IPS-NIHi11 (cell line): ENCODE results near the gene RNF180.
"Not testable (repeated sequence)": the region's sequence is repeated elsewhere in the genome, so short reads cannot be mapped to it uniquely, and the experiment has no call there.

Experiments used
- DNase-seq: peaks from one replicate; pipeline ENCODE4 v3.0.0; 2012; ENCODE audit warnings: mixed read lengths, low spot score

Gene RNF180

DNA sequence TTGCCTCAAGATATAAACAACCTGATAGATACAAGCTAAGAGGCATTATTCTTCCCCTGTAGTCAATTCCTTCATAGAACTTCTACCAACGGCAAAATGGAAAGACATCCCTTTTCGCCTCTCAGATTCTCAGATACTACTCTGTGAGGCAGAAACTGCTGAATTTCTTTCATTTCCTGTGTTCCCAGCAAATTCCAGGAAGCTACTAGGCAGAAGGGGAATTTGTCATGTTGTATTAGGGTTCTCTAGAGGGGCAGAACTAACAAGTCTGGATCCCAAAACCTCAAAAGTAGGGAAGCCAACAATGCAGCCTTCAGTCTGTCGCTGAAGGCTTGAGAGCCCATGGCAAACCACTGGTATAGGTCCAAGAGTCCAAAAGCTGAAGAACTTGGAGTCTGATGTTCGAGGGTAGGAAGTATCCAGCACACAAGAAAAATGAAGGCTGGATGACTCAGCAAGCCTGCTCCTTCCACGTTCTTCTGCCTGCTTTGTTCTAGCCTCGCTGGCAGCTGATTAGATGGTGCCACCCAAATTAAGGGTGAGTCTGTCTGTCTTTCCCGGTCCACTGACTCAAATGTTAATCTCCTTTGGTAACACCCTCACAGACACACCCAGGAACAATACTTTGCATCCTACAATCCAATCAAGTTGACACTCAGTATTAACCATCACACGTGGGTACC lies 15.2 kb downstream of the RNF180 start:
- no peak for DNase-seq

DNA sequence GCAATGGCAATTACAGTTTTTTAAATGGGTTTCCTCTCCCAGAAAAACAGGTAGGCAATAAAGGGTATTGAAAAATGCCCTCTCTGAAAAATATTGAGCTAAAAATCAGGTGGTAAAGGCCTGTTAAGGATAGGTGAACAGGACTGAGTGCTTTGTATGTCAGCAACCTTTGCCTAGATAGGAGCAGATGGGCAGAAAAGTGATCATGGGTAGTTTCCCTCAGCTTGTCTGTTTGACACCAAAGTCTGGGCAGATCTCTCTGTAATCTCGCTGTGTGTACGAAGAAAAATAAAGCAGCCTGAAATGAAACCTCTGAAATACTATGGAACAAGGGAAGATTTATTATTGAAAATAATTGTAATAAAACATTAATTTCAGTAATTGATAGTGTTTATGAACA lies 15.8 kb downstream of the RNF180 start:
- no peak for DNase-seq

DNA sequence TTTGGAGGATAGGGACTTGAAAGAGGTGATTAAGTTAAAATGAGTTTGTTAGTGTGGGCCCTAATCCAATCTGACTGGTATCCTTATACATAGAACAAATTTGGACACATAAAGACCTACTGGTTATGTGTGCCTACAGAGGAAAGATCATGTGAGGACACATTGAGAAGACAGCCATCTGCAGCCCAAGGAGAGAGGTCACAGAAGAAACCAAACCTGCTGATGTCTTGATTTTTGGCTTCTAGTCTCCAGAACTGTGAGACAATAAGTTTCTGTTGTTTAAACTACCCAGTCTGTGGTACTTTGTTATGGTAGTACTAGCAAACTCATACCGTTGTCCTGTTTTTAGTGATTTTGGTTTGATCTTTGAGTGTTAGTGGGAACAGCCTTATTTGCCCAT lies 18.3 kb downstream of the RNF180 start:
- DNase-seq: no peak

GRCh38 chr5:64184832-64185231 lies 19.2 kb downstream of the RNF180 start:
- DNase-seq: no peak

GRCh38 chr5:64188776-64189175 lies 23.1 kb downstream of the RNF180 start:
- no peak for DNase-seq

DNA sequence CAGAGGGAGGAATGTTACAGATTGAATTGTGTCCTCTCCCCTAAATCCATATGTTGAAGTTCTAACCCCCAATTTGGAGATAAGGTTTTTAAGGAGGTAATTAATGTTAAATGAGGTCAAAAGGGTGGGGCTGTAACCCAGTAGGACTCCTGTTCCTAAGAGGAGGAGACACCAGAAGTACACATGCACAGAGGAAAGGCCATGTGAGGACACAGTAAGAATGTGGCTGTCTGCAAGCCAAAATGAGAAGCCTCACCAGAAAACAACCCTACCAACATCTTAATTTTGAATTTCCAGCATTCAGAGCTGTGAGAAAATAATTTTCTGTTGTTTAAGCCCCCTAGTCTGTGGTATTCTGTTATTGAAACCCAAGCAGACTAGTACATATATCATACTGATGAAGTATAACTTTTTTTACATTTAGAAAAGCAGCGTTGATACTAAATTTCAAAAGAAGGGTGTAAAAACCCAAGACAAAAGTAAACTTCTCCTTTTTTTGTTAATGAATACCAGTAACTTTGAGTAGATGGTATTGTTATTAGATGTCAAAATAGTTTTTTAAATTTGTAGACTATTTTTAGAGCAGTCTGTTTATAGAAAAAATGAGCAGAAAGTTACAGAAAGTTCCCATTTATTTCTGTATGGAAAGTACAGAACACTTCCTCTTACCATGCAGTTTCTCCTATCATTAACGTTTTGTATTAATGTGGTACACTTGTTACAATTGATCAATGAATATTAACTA lies 25.1 kb downstream of the RNF180 start:
- no peak for DNase-seq

GRCh38 chr5:64195981-64196380 lies 30.3 kb downstream of the RNF180 start:
- DNase-seq: no peak

DNA sequence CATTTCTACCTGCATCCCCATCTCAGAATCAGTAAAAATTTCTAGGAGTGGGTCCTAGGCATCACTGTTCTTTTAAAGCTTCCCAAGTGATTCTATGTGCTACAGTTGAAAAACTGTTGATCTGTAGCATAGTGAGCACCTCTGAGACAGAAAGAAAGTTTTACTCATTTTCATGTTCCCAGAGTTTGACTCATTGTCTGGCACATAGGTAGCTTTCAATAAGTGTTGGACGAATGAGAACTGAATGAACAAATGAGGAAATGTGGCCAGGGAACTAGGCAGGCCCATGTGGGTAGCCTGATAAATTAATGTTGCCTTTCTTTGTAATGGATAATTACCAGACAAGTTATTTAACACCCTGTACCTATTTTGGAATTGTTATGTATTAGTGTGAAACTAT lies 33.8 kb downstream of the RNF180 start:
- DNase-seq: no peak

- DNase-seq: no peak
Measured at GRCh38 chr5:64201996-64202395, 36.4 kb downstream of the RNF180 start.

- no peak for DNase-seq
Measured at GRCh38 chr5:64206653-64207052, 41.0 kb downstream of the RNF180 start.

DNA sequence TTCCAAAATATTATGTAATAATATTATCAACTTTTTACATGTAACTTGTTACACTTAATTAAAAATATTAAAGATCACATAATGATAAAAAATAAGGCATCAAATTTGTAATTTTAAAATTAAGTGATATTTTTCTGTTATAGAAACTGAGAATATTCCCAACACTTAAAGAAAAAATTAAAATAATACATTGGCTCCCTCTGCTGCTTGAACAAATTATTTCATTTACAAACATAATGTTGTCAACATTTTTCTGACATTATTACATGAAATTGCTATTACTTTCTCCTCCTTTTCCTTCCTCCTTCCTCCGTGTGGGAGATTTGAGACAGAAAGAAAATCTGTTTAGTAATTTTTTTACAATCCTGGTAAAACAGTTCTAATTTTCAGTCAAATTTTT lies 42.3 kb downstream of the RNF180 start:
- DNase-seq: no peak

DNA sequence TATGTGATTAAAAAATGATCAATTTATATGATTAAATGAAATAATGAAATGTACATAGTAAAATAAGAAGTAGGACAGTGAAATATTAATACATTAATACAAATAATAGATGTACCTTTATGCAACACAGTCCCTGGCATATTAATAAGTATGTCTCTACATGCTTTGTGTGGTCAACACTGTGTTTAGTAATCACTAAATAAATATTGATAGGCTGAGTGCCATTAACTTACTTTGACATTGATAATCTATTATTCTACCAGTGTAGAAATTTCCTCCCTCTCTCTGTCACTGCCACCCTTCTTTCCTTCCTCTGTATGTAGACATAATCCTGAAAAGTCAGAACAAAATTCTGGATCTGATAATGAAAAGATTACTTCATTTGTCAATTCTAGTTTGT lies 43.7 kb downstream of the RNF180 start:
- DNase-seq: no peak

GRCh38 chr5:64210866-64211265 lies 45.2 kb downstream of the RNF180 start:
- no peak for DNase-seq

DNA sequence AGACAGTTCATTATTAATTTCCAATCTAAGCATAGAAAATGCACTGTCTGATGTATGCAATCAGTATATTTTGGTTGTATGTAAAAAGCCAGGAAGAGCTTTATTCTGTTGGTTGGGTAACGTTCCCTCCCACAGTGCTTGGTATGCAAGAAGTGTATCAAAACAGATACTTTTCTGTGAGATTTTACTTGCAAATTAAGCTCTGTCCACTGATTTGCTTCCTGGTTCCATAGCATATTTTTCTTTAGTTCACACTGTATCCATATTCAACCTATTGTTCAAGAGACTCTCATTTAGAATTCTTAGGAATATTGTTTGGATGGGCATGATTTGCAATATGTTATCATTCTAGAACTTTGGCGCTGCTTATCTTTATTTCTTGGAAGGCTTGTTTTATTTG lies 47.4 kb downstream of the RNF180 start:
- DNase-seq: no peak

- DNase-seq: no peak
Measured at GRCh38 chr5:64213531-64213930, 47.9 kb downstream of the RNF180 start.

DNA sequence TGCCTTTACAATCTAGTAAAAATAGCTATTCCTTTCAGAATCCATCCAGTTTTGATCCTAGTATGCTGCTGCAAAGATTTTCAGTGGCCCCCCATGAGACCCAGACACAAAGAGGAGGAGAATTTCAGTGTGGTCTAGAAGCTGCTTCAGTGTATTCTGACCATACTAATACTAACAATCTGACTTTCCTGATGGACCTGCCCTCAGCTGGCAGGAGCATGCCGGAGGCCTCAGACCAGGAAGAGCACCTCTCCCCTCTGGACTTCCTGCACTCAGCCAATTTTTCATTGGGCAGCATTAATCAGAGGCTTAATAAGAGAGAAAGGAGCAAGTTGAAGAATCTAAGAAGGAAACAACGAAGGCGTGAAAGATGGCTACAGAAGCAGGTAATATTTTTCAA lies 48.5 kb downstream of the RNF180 start:
- DNase-seq: no peak

GRCh38 chr5:64221911-64222310 lies 56.3 kb downstream of the RNF180 start:
- no peak for DNase-seq

DNA sequence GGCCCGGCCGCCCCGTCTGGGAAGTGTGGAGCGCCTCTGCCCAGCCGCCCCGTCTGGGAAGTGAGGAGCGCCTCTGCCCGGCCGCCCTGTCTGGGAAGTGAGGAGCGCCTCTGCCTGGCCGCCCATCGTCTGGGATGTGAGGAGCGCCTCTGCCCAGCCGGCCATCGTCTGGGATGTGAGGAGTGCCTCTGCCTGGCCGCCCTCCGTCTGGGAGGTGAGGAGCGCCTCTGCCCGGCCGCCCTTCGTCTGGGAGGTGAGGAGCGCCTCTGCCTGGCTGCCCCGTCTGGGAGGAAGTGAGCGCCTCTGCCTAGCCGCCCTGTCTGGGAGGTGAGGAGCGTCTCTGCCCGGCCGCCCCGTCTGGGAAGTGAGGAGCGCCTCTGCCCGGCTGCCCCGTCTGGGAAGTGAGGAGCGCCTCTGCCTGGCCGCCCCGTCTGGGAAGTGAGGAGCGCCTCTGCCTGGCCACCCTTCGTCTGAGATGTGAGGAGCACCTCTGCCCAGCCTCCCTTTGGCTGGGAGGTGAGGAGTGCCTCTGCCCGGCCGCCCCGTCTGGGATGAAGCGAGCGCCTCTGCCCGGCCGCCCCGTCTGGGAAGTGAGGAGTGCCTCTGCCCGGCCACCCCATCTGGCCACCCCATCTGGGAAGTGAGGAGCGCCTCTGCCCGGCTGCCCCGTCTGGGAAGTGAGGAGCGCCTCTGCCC lies 59.8 kb downstream of the RNF180 start:
- DNase-seq: not testable (repeated sequence)

GRCh38 chr5:64227131-64227537 lies 61.5 kb downstream of the RNF180 start:
- not testable (repeated sequence) for DNase-seq

DNA sequence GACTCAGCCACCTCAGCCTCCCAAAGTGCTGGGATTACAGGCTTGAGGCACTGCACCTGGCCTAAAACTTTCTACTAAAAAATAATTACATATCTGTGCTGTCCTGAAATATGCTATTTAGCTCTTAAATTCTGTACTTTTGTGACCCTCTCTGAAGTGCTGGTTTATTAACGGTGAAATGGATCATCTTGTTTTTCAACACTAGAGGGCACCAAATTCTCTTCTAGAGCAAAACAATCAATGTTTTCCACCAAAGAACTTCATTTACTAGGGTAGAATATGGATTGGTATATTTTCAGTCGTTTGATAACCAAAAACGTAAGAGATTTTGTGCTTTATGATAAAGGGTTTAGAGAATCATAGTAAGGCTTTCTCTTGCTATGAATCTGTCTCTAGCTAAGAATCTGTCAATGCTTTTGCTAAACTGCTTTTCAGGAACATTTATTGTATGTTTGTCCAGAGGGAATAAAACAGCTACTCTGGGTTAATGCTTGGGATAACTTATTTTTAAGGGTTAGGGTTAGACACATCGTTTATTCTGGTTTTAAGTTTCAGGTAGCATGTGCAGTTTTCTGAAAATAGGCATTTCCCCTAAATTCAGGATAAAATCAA lies 63.6 kb downstream of the RNF180 start:
- DNase-seq: peak; percentile 50

- DNase-seq: no peak
Measured at GRCh38 chr5:64260756-64261155, 95.1 kb downstream of the RNF180 start.

DNA sequence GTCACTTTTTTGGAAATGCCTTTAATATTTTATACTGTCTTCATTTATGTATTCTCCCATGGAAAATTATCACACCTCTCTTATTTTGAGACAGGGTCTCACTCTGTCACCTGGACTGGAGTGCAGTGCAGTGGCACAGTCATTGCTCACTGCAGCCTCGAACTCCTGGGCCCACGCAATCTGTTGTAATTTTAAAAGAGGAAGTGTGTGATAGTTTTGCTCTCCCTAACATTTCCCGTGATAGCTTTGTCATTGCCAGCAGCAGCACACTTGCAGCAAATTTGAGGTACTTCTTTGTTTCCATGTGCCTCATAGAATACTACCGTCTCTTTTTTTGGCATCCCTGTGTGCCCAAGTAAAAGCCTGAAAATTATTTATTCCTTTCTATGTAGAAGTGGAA lies 103.5 kb downstream of the RNF180 start:
- DNase-seq: no peak

DNA sequence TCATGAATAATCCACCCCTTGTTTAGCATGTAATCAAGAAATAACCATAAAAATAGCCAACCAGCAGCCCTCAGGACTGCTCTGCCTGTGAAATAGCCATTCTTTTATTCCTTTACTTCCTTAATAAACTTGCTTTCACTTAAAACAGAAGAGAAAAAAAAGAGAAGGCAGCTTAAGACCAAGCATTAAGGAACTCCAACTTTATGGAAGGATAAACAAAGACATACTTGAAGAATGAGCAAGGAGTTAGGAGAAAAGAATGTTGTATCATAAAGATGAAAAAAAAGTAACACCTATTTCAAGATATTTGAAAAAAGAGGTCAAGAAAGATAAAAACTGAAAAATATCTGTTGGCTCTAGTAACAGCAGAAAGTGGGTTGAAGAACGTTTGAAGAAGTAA lies 107.6 kb downstream of the RNF180 start:
- DNase-seq: no peak
